EH (cell line): Measurements from ENCODE around the gene SCFD2.
"Not testable (repeated sequence)": the region's sequence is repeated elsewhere in the genome, so short reads cannot be mapped to it uniquely, and the experiment has no call there.

ENCODE experiments used
- DNase-seq: peaks from one replicate; pipeline ENCODE4 v3.0.0-alpha.2; 2015; ENCODE audit warnings: low read depth

The SCFD2 gene

DNA sequence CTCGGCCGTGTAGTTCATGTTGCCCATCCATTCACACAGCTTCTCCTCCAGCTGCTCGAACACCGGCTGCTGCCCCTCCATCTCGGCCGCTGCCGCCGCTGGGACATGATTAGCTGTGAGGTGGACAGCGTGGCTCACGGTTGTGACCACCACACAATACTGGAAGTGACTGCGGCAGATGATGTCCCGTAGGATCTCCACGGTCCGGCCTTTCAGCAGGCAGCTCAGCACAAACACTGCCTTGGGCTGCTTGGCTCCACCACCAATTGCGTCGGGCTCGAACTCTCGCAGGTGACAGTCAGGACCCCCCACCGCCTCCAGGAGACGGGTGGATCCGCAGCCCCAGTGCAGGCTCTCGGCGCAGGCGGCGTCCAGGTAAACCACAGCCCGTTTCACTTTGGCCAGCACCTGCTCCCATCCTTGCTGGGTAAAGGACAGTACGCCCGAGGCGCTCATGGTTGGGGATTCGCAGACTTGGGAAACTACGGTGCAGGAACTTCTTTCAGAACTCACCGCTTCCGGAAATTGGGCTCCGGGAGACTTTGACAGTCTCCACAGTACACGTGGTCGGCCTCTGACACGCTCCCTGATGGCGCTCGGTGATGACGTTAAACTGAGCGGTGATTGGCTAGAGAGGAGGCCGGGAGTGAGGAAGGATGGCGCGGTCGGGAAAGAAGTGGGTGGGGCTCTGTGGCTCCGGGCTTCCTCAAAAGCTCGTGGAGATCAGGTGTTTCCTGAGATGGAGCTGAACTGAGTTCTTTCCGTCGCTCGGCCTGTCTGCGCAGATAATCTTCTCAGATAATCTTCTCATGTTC, at the start of gene SCFD2:
Gene SCFD2 (minus strand): TSS at position 576 of the 815 bp plus-strand sequence.
- peak; percentile 97 for DNase-seq

DNA sequence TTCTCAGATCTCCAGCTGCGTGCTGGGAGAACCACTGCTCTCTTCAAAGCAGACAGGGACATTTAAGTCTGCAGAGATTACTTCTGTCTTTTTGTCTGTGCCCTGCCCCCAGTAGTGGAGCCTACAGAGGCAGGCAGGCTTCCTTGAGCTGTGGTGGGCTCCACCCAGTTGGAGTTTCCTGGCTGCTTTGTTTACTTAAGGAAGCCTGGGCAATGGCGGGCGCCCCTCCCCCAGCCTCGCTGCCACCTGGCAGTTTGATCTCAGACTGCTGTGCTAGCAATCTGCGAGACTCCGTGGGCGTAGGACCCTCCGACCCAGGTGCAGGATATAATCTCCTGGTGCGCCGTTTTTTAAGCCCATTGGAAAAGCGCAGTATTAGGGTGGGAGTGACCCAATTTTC, 43.6 kb upstream of the SCFD2 start:
- not testable (repeated sequence) for DNase-seq

DNA sequence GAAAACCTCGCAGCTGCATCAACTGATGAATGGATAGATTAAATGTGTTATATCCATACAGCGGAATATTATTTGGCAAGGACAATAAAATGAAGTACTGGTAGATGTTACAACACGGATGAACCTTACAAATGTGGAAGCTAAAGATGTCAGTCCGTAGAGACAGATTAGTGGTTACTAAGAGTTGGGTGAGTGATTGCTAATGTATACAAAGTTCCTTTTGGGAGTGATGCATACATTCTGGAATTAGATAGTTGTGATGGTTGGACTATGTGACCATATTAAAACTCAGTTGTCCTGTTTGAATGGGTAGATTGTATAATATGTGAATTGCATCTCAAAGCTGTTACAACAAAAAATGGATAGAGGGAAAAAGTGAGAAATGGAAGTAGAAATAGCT, 14.4 kb upstream of the SCFD2 start:
- DNase-seq: peak; percentile 29

DNA sequence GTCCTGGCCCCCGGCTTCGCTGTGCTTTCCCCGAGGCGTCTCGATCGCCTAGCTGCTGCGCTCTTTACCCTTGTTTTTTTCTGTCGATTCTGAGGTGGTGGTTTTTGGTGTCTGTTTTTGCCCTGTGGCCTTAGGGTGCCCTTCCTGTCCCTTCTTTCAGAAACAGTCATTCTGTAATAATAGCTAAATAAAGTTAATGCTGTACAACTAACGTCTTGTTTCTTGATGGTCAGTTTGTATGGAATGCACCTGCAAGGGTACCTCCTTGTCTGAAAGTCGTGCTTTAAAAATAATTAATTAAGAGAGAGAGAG, 12.3 kb upstream of the SCFD2 start:
- DNase-seq: no peak

DNA sequence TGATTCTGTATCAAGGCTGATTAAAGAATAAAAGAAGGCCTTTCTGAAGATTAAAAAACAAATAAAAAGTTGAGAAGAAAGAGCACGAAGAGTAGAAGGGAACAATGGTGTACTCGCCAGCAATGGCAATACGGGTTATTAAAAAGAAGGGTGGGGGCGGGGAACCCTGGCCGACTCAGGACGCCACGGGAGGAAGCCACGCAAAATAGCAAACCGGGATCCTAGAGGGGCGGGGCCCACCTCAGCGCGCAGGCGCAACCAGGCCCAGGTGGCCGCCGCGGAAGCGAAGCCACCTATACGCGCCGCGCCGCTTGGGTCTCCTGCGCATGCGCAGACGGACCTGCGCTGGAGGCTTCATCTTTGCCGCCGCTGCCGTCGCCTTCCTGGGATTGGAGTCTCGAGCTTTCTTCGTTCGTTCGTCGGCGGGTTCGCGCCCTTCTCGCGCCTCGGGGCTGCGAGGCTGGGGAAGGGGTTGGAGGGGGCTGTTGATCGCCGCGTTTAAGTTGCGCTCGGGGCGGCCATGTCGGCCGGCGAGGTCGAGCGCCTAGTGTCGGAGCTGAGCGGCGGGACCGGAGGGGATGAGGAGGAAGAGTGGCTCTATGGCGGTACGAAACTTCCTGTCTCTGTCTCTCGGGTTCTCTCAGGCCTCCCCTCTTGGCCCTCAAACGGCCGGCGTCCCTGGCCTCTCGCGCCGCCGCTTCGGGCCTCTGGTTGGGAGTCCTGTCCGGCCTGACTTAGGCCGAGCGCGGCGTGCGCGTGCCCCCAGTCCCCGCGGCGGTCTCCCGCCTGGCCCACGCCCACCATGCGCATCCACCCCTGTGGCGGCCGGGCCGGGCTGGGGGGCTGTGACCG, 11.7 kb upstream of the SCFD2 start, which contains the start of gene FIP1L1:
Gene FIP1L1 (plus strand): TSS at position 323 of the 852 bp plus-strand sequence. CDS start 198 bp downstream, at position 521.
- DNase-seq: peak; percentile 89

DNA sequence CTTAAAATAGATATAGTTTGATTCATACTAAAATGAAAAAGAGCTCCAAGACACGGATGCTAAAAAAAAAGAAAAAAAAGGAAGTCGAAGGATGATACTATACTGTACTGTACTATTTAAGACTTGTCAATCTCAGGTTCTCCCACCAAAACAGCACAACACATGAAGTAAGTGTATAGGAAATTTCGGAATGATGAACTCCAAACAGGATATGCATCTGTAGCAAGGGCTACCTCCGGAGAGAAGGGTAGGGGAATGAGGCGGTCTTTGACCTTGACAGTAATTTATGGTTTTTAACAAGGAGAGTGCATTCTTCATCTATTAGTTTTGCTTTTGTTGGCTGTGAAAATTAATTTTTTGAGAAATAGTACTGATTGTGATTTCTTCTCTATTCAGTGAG, 11.0 kb upstream of the SCFD2 start:
- no peak for DNase-seq

DNA sequence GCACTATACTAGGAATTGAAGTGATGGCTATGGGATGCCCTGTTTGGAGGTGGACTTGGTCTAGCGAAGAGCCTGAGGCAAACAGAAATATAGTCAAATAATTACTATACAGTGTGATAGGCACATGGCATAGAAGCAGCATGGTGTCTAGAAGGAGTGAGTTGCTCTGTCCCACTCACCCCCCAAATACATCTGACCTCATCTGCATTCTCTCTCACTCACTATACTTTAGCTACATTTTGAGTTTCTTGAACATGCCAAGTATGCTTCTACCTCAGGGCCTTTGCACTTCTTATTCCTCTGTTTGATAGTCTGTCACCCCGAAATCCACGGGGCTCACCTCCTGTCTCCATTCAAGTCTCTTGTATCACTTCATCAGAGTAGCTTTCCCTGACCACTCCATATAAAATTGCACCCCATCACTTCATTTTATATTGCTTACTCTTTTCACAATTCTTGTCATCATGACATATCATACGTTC, 9.0 kb upstream of the SCFD2 start:
- no peak for DNase-seq

DNA sequence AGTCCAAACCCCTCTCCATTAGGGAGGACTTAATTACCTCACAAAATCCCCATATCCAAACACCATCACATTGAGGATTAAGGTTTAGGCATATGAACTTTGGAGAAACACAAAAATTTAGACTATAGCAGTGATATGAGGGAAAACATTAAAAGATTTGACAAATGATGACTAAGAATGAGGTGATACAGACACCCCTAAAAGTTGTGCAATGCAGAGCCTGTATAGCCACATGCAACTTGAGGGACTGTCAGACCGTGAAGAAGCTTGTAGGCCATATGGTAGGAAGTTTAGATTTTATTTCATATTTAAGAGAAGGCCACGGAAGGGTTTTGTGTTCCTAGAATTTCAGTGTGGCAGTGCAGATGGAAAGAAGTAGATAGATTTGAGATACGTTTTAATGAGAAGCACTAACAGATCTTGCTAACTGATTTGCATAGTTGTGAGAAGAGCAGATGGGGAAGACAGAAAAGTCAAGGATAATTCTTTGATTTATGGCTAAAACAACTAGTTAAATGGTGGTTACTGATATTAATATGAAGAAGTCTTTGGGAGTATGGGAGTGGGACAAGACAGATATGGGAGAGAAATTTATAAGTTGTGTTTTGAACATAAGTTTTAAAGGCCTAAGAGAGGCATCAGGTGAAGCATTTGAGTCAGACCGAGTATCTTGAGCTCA, 6.1 kb upstream of the SCFD2 start:
- DNase-seq: no peak

DNA sequence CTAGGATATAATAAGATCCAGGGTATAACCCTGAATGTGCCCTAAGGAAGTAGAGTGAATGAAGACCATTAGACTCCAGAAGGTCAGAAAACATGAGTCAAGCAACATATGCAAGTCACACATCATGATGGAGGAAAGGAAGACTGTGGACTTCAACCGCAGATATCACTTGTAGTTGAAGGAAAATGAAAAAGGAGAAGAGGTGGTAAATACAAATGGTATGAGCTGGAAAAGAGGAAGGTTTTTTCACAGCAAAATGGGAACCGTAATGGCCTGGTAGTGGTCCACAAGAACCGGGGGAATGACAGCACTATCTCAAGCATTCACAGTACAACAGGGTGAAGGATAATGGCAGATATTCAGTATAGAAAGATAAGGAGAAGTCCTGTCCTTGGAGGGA, 5.2 kb upstream of the SCFD2 start:
- DNase-seq: no peak

DNA sequence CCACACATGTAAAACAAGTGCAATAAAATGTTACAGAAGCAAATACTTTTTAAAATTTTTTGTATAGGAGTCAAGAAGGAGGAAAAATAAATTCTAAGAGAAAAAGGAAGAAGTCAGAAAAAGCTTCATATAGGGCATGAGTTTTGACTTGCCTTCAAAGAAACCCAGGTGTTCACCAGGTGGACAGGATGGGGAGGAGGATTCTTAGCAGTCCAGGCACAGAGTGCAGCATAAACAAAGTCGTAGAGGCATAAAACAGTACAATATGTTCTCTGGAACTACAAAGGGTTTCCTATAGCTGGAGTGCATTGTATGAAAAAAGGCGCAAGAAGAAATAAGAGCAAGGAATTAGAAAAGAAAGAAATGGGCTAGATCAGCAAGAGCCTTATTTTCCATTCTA, 1.9 kb upstream of the SCFD2 start:
- no peak for DNase-seq

DNA sequence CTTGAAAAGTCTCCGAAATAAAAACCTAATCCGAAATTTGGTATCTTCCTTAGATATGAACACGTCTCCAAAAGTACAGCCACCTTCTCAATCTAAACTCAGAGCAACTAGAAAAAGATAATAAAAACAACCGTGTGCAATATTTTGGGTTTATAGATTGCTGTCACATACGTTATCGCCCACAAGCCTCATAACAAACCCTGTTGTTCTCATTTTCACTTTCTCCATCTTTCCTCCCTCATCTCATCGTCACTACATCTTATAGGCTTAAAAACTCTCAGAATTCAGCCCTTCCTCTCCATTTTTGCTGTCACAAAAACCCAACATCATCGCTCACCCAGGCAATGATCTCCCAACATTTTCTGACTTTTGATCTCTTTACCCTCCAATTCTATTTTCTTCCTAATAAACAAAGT, 448 bp upstream of the SCFD2 start:
- DNase-seq: no peak

DNA sequence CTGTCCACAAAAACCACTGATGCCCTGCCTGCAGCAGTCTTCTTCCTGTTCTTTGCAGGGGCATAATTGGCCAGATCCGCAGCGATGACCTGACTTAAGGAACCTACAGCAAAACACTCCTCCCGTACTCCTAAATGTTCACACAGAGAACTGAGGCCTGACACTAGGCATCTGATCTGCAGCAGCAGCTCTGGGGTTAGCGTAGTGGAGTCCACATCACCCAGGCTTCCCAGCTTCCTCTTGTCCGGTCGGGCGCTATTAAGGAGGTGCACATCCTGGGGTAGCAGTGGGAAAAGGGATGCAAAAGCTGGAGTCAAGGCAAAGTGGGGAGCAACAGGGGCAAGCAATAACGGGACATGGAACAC, 758 bp downstream of the SCFD2 start:
- DNase-seq: peak; percentile 45

DNA sequence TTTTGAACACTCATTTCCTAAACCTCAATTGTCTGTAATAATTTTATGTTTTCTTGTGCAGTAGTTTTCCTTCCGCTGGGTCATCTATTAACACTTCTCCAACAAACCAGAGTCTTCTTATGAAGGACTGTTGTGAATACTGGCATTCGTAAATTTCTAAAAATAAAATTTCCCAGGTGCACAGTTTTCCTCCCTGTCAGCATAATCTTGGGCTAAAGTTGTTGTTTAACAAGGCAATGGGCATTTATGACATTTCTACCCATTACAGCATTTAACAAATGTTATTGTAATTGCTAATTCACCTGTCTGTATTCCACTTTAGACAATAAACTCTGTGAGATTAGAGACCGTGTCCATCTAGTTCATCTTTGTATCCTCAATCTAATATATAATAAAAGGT, 1.2 kb downstream of the SCFD2 start:
- DNase-seq: no peak

DNA sequence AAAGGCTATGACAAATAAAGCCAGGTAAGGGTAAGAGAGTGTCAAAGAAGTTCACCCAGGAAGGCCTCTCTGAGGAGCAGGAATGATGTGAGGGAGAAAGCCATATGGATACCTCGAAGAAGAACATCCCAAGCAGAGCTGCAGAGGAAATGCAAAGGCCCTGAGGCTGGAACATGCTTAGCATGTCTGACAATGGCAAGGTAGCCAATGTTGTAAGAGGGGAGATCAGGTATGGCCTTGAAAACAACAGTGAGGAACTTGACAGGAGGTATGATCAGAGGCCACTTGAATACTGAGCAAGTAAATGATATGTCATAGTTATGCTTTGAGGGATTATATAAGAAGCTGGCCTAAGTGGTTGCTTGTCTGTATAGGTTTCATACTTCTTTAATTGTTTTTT, 3.8 kb downstream of the SCFD2 start:
- no peak for DNase-seq

DNA sequence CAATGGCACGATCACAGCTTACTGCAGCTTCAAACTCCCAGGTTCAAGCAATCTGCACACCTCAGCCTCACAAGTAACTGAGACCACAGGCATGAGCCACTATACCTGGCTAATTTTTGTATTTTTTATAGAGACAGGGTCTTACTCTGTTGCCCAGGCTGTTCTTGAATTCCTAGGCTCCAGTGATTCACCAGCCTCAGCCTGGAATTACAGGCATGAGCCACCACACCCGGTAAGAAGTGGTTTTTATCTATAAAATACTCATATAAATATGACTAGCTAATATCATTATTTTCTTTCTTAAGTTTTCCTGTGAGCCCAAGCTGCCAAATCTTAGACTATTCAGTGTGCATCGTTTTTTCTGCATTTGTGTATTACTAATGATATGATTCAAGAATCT, 4.4 kb downstream of the SCFD2 start:
- DNase-seq: peak; percentile 41

DNA sequence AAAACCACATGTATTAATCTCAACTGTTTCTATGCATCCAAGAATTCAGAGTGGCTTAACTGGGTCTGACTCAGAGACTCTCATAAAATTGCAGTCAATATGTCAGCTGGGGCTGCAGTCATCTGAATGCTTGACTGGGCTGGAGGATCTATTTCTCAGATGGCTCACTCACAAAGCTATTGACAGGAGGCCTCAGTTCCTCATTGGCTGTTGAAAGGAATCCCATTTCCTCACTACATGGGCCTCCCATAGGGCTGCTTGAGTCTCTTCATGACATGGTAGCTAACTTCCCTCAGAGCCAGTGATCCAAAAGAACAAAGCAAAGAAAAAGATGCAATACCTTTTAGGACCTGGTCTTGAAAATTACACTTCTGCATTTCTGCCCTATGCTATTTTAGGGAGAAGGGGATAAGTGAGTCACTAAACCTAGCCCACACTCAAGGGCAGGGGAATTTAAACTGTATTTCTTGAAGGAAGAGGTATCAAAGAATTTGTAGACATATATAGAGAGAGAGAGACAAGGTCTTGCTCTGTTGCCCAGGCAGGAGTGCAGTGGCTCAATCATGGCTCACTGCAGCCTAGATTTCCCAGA, 9.8 kb downstream of the SCFD2 start:
- DNase-seq: peak; percentile 18

DNA sequence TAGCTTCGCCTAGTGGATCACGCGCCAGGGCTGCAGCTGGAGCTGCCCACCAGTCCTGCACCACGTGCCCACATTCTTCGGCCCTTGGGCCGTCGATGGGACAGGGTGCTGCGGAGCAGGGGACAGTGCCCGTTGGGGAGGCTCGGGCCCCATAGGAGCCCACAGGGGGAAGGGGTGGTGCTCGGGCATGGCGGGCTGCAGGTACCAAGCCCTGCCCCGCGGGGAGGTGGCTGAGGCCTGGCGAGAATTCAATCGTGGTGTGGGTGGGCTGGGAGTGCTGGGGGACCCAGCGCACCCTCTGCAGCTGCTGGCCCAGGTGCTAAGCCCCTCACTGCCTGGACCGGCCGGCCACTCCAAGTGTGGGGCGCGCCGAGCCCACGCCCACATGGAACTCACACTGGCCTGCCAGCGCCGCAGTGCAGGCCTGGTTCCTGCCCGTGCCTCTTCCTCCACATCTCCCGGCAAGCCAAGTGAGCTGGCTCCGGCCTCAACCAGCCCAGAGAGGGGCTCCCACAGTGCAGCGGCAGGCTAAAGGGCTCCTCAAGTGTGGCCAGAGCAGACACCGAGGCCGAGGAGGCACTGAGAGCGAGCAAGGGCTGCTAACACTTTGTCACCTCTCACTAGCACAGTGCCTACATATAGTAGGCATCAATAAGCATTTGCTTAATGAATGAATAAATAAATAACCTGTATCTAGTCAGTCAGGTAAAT, 11.7 kb downstream of the SCFD2 start:
- DNase-seq: no peak

DNA sequence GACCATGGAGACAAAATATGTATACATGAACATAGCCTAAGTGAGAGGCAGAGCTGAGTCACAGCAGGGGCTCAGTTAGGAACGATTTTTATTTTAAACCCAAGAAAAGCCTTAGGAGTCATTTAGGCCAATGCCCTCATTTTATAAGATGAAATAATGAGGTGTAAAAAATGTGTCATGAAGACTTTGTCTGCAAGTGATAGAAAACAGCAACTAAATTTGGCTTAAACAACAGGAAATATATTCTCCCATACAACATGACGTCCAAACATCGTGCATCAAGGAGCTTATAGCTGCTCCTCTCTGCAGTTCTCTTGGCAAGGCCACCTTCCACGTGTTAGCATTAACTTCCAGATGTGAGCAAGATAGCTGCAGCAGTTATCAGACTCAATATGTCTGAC, 16.8 kb downstream of the SCFD2 start:
- no peak for DNase-seq

DNA sequence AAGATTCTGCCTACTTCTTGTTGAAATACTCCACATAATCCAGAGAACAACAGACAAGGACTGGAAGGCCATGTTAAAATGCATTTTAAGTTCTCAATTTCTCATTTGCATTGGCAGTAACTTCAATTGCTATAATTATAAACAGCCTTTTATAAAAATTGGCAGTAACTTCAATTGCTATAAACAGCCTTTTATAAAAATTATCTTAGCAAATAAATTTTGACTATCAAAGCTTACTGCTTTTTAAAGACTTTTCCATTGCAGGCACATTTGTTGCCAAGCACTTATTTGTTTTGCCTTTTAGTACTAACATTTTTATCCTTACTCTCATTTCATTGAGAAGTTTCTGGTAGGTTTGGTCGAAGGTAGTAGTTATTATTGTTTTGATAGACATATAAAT, 17.8 kb downstream of the SCFD2 start:
- no peak for DNase-seq

DNA sequence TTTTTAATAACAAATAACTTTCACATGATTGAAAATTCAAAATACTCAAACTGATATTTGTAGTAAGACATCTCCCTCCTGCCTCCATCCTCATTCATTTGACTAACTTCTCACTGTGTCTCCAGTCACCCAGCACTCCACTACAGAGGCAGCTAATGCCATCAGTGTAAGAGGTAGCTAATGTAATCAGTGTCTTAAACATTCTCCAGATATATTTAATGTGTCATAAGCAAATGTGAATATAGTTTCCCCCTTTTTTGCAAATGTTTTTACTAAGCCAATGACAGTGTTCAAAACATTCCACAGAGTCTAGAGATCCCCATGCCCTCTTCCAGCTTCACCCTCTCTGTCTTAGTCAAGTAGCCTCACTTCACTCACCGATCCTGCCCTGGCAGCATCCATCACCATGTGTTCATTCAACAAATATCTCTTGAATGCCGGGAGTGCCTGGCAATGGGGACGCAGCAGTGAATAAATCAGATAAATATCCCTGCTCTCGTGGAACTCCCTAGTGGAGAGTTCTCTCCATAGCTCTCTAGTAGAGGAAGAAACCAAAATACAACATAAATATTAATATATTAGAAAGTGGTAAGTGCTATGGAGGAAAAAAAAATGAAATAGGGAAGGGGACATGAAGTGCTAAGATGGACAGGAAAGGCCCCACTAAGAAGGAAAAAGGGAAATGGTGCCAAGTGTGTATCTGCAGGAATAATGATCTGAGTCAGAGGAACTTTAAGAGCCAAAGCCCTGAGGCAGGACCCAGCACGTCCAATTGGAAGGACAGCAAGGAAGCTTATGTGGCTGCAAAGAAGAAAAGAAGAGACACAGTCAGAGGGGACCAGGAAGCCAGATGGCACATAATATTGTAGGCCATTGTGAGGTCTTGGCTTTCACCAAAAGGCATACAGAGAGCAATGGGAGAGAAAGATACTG, 18.7 kb downstream of the SCFD2 start:
- peak; percentile 91 for DNase-seq
